HUES6 (cell line): ENCODE data around the gene LRRC8D.
"Not testable (repeated sequence)": the region's sequence is repeated elsewhere in the genome, so short reads cannot be mapped to it uniquely, and the experiment has no call there.

Experiments
- H3K27ac ChIP-seq: 2 replicates; pipeline ENCODE4 v1.7.0; 2013; ENCODE audit warnings: low read depth, mild to moderate bottlenecking, low read length, inconsistent platforms
- H3K27me3 ChIP-seq: 2 replicates; pipeline ENCODE4 v1.6.1; 2013; ENCODE audit warnings: low read length; ENCODE audit not compliant: control insufficient read depth, insufficient read depth
- H3K36me3 ChIP-seq: 2 replicates; pipeline ENCODE4 v1.6.1; 2013; ENCODE audit warnings: low read length; ENCODE audit not compliant: control insufficient read depth, insufficient read depth
- H3K4me1 ChIP-seq: 2 replicates; pipeline ENCODE4 v1.6.1; 2013; ENCODE audit warnings: low read length; ENCODE audit not compliant: control insufficient read depth, insufficient read depth
- H3K4me3 ChIP-seq: 2 replicates; pipeline ENCODE4 v1.5.1; 2013; ENCODE audit warnings: low read depth, low read length
- H3K9ac ChIP-seq: one replicate; pipeline ENCODE4 v1.6.1; 2013; ENCODE audit warnings: mild to moderate bottlenecking, low read length
- H3K9me3 ChIP-seq: 2 replicates; pipeline ENCODE4 v1.6.1; 2013; ENCODE audit warnings: low read depth, low read length; ENCODE audit not compliant: control insufficient read depth, insufficient read depth

Gene LRRC8D

DNA sequence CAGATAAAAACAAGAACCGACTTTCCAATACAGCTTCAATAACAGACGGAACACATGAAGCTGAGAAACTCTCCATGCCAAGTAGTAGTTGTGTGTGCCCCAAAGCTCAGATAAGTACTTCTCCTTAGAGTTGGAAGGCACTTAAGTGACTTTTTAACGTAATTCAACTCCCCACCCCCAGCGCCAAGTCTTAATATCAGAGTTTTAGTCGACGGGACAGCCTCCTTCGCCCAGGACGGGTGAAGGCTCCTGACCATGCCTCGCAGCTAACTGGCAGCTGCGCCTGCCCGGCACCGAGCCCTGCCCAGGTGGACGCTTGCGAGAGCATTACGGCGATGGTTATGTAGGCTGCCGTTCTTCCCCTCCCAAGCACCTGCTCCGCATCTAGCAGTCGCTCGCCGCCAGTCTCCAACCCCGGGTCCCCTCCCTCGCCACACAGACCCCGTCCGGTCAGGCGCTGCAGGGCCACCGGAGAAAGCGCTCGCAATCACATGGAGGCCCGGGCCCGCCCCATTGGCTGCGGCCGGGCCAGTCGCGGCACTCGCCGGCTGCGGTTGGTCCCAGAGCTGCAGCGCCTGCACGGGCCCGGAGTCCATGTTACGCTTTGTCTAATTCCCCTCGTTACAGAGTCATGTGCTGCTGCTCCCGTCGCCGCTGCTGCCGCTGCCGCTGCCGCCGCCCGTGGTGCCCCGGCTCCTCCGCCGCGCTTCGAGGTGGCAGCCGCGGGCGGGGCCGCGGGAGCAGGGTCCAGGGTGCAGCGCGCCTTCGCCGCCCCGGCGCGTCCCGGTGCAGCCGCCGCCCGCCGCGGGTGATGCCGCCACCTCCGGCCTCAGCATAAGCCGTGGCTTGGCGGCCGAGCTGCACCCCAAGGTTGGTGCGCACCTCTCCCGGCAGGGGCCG, at the start of gene LRRC8D:
Gene LRRC8D (plus strand): TSS at position 611 of the 900 bp plus-strand sequence. CDS start 112,037 bp downstream, outside the sequence.
- H3K9ac ChIP-seq, result peak within 1 kb of the TSS; percentile 79
- H3K27me3 ChIP-seq, result peaks cover 12% of the 10 kb centered on the region; the same call in 1 of the 2 replicates
- no peaks in the 10 kb centered on the region for H3K9me3 ChIP-seq
- peaks cover 24% of the 10 kb centered on the region; the same call in 1 of the 2 replicates for H3K4me1 ChIP-seq
- H3K4me3 ChIP-seq, result peak within 1 kb of the TSS; percentile 94
- peak within 1 kb of the TSS; percentile 85 for H3K27ac ChIP-seq
- H3K36me3 ChIP-seq, result peaks cover 2% of the 10 kb centered on the region; the same call in 1 of the 2 replicates

DNA sequence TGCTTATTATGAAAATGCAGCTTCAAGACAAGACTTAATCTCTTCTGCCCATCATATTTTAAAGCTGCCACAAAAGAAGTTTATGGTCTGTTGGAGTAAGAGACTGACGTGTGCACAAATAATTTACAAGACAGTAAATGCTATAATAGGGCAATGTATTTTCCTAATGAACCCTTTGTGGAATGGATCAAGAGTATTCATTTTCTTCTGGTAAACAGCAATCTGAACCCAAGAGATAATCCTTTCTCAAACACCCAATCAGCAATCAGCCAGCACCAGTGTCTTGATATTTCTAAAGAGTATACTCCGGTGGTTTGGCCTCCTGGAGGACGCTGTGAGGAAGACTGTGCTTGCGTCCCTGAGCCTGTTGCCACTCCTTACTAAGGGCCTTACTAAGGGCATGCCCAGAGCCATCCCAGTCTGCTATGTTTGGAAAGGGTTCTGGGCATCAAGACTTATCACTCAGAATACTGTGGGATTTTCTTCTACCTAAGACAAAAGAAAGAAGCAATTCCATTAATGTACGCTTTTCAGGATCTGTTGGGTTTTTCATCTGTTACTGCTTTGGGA, 48.8 kb upstream of the LRRC8D start:
- H3K27ac ChIP-seq, result no peak overlapping the region
- H3K4me3 ChIP-seq, result no peak overlapping the region
- no peaks in the 10 kb centered on the region for H3K36me3 ChIP-seq
- no peak overlapping the region for H3K9ac ChIP-seq
- H3K27me3 ChIP-seq, result no peaks in the 10 kb centered on the region
- no peaks in the 10 kb centered on the region for H3K4me1 ChIP-seq
- H3K9me3 ChIP-seq, result no peaks in the 10 kb centered on the region

DNA sequence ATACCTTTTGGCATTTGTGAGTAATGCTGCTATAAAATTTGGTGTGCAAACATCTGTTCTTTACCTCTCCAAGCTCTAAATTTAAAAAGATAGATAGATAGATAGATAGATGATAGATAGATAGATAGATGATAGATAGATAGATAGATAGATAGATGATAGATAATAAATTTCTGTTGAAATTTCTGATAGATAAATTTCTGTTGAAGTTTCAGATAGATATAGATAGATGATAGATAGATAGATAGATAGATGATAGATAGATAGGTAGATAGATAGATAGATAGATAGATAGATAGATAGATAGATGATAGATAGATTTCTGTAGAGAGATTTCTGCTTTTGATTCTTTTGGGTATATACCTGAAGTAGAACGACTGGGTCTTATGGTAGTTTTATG, 44.7 kb upstream of the LRRC8D start:
- not testable (repeated sequence) for H3K4me3 ChIP-seq, H3K4me1 ChIP-seq, H3K9ac ChIP-seq, H3K9me3 ChIP-seq, H3K36me3 ChIP-seq, H3K27ac ChIP-seq, H3K27me3 ChIP-seq

DNA sequence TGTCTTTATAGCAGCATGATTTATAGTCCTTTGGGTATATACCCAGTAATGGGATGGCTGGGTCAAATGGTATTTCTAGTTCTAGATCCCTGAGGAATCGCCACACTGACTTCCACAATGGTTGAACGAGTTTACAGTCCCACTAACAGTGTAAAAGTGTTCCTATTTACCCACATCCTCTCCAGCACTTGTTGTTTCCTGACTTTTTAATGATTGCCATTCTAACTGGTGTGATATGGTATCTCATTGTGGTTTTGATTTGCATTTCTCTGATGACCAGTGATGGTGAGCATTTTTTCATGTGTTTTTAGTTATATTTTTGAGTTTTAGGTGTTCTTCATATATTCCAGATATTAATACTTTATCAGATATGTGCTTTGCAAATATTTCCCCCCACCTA, 43.6 kb upstream of the LRRC8D start:
- not testable (repeated sequence) for H3K9ac ChIP-seq, H3K27ac ChIP-seq, H3K9me3 ChIP-seq, H3K36me3 ChIP-seq, H3K4me1 ChIP-seq, H3K27me3 ChIP-seq, H3K4me3 ChIP-seq

DNA sequence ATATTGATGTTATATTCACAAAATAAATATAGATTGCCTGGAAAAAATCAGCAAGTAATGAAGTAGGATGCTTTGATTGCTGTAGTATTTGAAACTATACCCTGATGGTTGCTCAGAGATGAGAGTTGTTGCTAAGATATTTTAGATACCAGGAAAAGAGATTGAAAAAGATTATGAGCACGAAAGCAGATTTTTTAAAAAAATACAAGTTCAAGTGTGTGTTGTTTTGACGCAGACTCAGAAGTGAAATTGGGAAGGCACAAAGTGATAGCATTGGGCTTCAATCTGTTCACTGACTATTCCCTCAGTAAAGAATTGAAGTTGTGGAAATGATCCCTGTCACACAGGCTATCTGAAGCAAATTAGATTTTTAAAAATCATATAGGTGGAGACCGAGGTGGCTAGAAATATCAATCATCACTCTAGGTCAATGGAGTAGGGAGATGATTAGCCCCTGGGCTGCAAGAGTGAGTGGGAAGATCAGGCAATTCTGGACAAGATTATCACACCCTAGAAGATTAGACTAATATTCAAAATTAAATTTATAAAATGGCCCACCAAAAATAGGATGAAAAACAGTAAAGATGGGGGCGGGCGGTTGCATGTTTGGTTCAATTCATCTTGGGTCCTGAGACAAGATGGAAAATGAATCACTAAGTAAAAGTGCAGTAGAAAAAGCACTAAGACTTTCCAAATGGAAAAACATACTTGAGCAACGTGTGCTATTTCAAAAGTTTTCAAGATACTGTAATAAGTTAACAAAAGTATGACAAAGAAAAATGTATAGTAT, 41.5 kb upstream of the LRRC8D start:
- Histone ChIP-seq H3K4me3 (no peak overlapping the region), H3K27ac (no peak overlapping the region), H3K4me1 (no peaks in the 10 kb centered on the region), H3K36me3 (no peaks in the 10 kb centered on the region), H3K9me3 (no peaks in the 10 kb centered on the region), H3K9ac (no peak overlapping the region), H3K27me3 (no peaks in the 10 kb centered on the region)

DNA sequence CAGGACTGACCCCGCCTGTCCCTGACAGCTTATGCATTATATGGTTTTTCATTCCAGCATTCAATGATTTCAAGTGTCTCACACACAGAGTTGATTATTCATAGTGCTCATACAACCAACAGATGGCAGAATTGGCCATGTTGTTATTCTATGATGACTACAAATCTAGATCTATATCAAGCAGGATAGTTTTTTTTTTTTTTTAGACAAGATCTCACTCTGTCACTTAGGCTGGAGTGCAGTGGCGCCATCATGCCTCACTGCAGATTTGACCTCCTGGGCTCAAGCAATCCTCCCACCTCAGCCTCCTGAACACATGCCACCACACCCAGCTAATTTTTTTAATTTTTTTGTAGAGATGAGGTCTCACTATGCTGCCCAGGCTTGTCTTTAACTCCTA, 40.1 kb upstream of the LRRC8D start:
- Histone ChIP-seq H3K9me3 (no peaks in the 10 kb centered on the region), H3K9ac (no peak overlapping the region), H3K36me3 (no peaks in the 10 kb centered on the region), H3K27me3 (no peaks in the 10 kb centered on the region), H3K4me1 (no peaks in the 10 kb centered on the region), H3K4me3 (no peak overlapping the region), H3K27ac (no peak overlapping the region)

DNA sequence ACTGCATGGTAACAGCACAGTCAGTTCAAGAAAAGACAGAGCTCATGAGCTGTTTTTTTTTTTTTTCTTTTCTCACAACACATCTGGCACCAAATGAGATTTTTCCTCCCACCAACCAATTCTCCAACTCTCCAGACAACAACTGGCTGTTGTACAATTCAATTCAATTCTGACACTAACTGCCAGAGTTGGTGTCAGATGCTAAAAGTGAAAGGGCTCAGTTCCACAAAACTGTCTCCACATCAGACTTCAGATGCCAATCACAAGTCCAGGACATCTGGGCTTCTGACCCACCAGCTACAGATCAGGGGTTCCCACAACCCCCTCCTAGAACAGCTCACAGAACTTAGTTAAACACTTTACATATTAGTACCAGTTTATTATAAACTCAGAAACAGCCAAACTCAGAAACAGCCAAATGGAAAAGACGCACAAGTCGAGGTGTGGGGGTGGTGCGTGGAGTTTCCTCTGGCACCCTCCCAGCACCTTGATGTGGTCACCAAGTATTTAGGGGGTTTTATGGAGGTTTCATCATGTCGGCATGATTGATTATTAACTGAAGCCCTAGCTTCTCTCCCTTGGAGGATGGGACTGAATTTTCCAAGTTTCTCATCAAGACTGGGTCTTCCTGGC, 39.2 kb upstream of the LRRC8D start:
- H3K27me3 ChIP-seq, result no peaks in the 10 kb centered on the region
- no peak overlapping the region for H3K9ac ChIP-seq
- H3K27ac ChIP-seq, result no peak overlapping the region
- no peak overlapping the region for H3K4me3 ChIP-seq
- no peaks in the 10 kb centered on the region for H3K36me3 ChIP-seq
- no peaks in the 10 kb centered on the region for H3K4me1 ChIP-seq
- H3K9me3 ChIP-seq, result no peaks in the 10 kb centered on the region

DNA sequence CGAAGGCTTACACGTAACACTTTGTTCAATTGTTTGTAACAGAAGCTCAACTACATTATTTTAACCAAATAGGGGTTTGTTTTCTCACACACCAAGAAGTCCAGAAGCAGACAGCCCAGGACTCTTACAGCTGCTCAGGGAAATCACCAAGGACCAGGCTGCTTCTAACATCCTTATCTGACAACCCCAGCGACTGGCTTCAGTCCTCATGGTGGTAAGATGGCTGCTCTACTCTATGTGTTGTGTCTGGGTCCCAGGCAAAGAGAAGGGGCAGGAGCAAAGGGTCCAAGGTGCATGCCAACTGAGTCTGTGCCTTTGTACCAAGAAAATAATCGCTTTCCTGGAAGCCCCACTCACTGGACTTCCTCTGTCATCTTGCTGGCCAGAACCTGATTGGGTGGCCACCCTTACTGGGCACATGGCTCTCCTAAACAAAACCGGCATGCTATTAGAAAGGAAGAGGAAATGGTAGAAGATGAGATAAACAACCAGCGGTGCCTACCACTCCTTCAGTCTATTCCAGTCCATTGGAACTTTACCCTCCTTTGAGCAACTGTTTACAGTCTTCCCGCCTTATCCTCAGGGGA, 34.1 kb upstream of the LRRC8D start:
- H3K4me3 ChIP-seq, result no peak overlapping the region
- no peaks in the 10 kb centered on the region for H3K27me3 ChIP-seq
- no peaks in the 10 kb centered on the region for H3K4me1 ChIP-seq
- no peaks in the 10 kb centered on the region for H3K9me3 ChIP-seq
- no peak overlapping the region for H3K27ac ChIP-seq
- no peaks in the 10 kb centered on the region for H3K36me3 ChIP-seq
- H3K9ac ChIP-seq, result no peak overlapping the region

DNA sequence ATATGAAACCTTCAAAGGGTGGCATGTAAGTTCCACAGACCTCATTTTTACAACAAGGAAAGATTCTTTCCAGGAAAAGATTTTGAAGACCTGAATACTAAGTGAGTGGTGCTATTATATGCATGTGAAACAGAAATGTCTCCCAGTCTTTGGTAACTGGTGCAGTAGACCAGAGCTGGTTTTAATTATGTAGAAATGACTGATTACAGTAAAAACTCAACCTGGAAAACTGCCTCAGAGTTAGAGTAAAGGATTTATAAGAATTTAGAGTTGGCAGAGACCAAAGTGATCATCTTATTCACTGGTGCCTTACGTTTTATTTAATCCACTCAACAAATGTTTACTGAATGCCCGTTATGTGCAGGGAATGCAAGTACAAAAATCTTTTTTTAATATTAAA, 30.2 kb upstream of the LRRC8D start:
- Histone ChIP-seq H3K27me3 (no peaks in the 10 kb centered on the region), H3K9me3 (no peaks in the 10 kb centered on the region), H3K9ac (no peak overlapping the region), H3K4me3 (no peak overlapping the region), H3K27ac (no peak overlapping the region), H3K4me1 (no peaks in the 10 kb centered on the region), H3K36me3 (no peaks in the 10 kb centered on the region)

DNA sequence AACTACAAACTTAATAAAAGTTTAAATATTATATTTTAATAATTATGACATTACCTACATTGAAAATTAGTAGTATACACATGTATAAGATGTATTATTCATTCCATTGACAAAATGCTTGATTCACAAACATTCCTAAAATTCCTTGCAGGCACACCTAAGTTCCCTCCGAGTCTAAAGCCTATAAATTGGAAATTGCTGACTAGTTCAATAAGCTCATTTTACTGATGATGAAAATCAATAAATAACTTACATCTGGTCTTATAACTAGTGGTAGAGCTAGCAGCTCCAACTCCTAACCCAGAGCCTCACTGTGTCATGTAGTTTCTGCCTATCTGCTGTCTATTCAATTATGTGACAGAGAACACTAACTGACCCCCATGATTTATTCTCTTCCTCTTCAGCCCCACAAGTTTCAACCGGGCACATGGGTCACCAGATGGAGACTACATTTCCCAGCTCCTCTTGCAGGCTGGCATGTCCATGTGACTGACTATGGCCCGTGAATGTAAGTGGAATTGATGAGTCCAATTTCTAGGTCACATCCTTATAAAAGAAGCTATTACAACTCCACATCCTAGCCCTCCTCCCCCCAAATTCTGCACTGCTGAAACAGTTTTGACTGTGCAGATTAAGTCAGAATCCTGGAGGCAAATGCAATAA, 29.6 kb upstream of the LRRC8D start:
- Histone ChIP-seq H3K9me3 (no peaks in the 10 kb centered on the region), H3K27me3 (no peaks in the 10 kb centered on the region), H3K4me1 (no peaks in the 10 kb centered on the region), H3K36me3 (no peaks in the 10 kb centered on the region), H3K9ac (no peak overlapping the region), H3K27ac (no peak overlapping the region), H3K4me3 (no peak overlapping the region)
